Mucosa of rectum (tissue), 2 donors: ENCODE results near the gene GMPR.
"Not testable (repeated sequence)": the region's sequence is repeated elsewhere in the genome, so short reads cannot be mapped to it uniquely, and the experiment has no call there.

Experiments used
- H3K27ac ChIP-seq, 2 donors: one replicate each; pipeline ENCODE4 v1.7.0; 2013; ENCODE audit warnings: inconsistent platforms in 2 of 2, low read depth in 2 of 2, low read length in 2 of 2
- H3K27me3 ChIP-seq, 2 donors: one replicate each; pipeline ENCODE4 v1.7.0; 2013; ENCODE audit warnings: low read length in 2 of 2; ENCODE audit not compliant: control insufficient read depth in 2 of 2, insufficient read depth in 2 of 2
- H3K36me3 ChIP-seq, 2 donors: one replicate each; pipeline ENCODE4 v1.7.0; 2013; ENCODE audit warnings: low read length in 2 of 2; ENCODE audit not compliant: control insufficient read depth in 2 of 2, insufficient read depth in 2 of 2
- H3K4me1 ChIP-seq, 2 donors: one replicate each; pipeline ENCODE4 v1.7.0; 2013; ENCODE audit warnings: low read length in 2 of 2, mild to moderate bottlenecking in 1 of 2; ENCODE audit not compliant: control insufficient read depth in 2 of 2, insufficient read depth in 2 of 2
- H3K4me3 ChIP-seq, 2 donors: one replicate each; pipeline ENCODE4 v1.7.0; 2013; ENCODE audit warnings: low read length in 2 of 2
- H3K9ac ChIP-seq, 2 donors: one replicate each; pipeline ENCODE4 v1.7.0; 2013; ENCODE audit warnings: low read length in 2 of 2, low read depth in 1 of 2, mild to moderate bottlenecking in 1 of 2
- H3K9me3 ChIP-seq, 2 donors: one replicate each; pipeline ENCODE4 v1.7.0; 2013; ENCODE audit warnings: low read length in 2 of 2; ENCODE audit not compliant: control insufficient read depth in 2 of 2
- donor health status: healthy.
- donor health status: Normal muscosa, but diverticular disease.

Gene GMPR

GRCh38 chr6:16259604-16260003 lies 21.2 kb downstream of the GMPR start:
- H3K4me1 ChIP-seq, H3K27me3 ChIP-seq, H3K4me3 ChIP-seq, H3K9ac ChIP-seq, H3K27ac ChIP-seq, H3K36me3 ChIP-seq, H3K9me3 ChIP-seq: not testable (repeated sequence)

GRCh38 chr6:16260602-16261001 lies 22.2 kb downstream of the GMPR start:
- not testable (repeated sequence) for H3K4me1 ChIP-seq, H3K27ac ChIP-seq, H3K4me3 ChIP-seq, H3K27me3 ChIP-seq, H3K9me3 ChIP-seq, H3K36me3 ChIP-seq, H3K9ac ChIP-seq

GRCh38 chr6:16262773-16263172 lies 24.4 kb downstream of the GMPR start:
- not testable (repeated sequence) for H3K4me3 ChIP-seq, H3K27me3 ChIP-seq, H3K4me1 ChIP-seq, H3K9me3 ChIP-seq, H3K36me3 ChIP-seq, H3K9ac ChIP-seq, H3K27ac ChIP-seq

- not testable (repeated sequence) for H3K9me3 ChIP-seq, H3K27me3 ChIP-seq, H3K9ac ChIP-seq, H3K4me1 ChIP-seq, H3K4me3 ChIP-seq, H3K27ac ChIP-seq, H3K36me3 ChIP-seq
Measured at GRCh38 chr6:16263464-16264099, 25.2 kb downstream of the GMPR start.

- H3K36me3 ChIP-seq, result no peaks in the 10 kb centered on the region
- no peaks in the 10 kb centered on the region for H3K4me1 ChIP-seq
- H3K9ac ChIP-seq, result no peak overlapping the region
- H3K27ac ChIP-seq, result no peak overlapping the region
- no peak overlapping the region for H3K4me3 ChIP-seq
- H3K9me3 ChIP-seq, result no peaks in the 10 kb centered on the region
- no peaks in the 10 kb centered on the region for H3K27me3 ChIP-seq
Measured at GRCh38 chr6:16264785-16265184, 26.4 kb downstream of the GMPR start.

GRCh38 chr6:16265351-16266341 lies 27.3 kb downstream of the GMPR start:
- Histone ChIP-seq H3K36me3 (no peaks in the 10 kb centered on the region), H3K27ac (no peak overlapping the region), H3K9ac (no peak overlapping the region), H3K27me3 (no peaks in the 10 kb centered on the region), H3K9me3 (no peaks in the 10 kb centered on the region), H3K4me1 (no peaks in the 10 kb centered on the region), H3K4me3 (no peak overlapping the region)

- H3K9me3 ChIP-seq, result no peaks in the 10 kb centered on the region
- no peak overlapping the region for H3K27ac ChIP-seq
- H3K4me1 ChIP-seq, result no peaks in the 10 kb centered on the region
- no peaks in the 10 kb centered on the region for H3K36me3 ChIP-seq
- no peak overlapping the region for H3K9ac ChIP-seq
- no peaks in the 10 kb centered on the region for H3K27me3 ChIP-seq
- H3K4me3 ChIP-seq, result no peak overlapping the region
Measured at GRCh38 chr6:16267428-16268263, 29.3 kb downstream of the GMPR start.

- not testable (repeated sequence) for H3K9me3 ChIP-seq, H3K9ac ChIP-seq, H3K27ac ChIP-seq, H3K36me3 ChIP-seq, H3K27me3 ChIP-seq, H3K4me3 ChIP-seq, H3K4me1 ChIP-seq
Measured at GRCh38 chr6:16269442-16270070, 31.2 kb downstream of the GMPR start.

- Histone ChIP-seq H3K36me3 (no peaks in the 10 kb centered on the region), H3K9ac (no peak overlapping the region), H3K4me3 (no peak overlapping the region), H3K27me3 (no peaks in the 10 kb centered on the region), H3K4me1 (no peaks in the 10 kb centered on the region), H3K27ac (no peak overlapping the region), H3K9me3 (no peaks in the 10 kb centered on the region)
Measured at GRCh38 chr6:16270178-16270794, 31.9 kb downstream of the GMPR start.
